Fibroblast of lung (primary cell): ENCODE results near the gene ELOF1. TPM values are rescaled to one million over a fixed set of nuclear protein-coding genes. Genes with fewer than 3 reads are reported as not detected.

Experiments
- DNase-seq, 2 donors: peaks; one replicate each; pipeline versions ENCODE4 v3.0.0 to v3.0.0-alpha.2; 2010; ENCODE audit warnings: low read depth in 2 of 2
- H2AFZ ChIP-seq: 2 replicates; pipeline ENCODE4 v1.5.1; 2012; ENCODE audit warnings: low read length, control low read depth, inconsistent platforms
- H3K27ac ChIP-seq: 2 replicates; pipeline ENCODE4 v1.5.1; 2011; ENCODE audit warnings: low read length, control low read depth; ENCODE audit not compliant: insufficient read depth
- H3K27me3 ChIP-seq: 2 replicates; pipeline ENCODE4 v1.5.1; 2011; ENCODE audit warnings: mild to moderate bottlenecking, low read length; ENCODE audit not compliant: control insufficient read depth, insufficient read depth
- H3K36me3 ChIP-seq: 2 replicates; pipeline ENCODE4 v1.5.1; 2011; ENCODE audit warnings: low read length; ENCODE audit not compliant: control insufficient read depth, insufficient read depth
- H3K4me1 ChIP-seq: 2 replicates; pipeline ENCODE4 v1.5.1; 2011; ENCODE audit warnings: low read length; ENCODE audit not compliant: control insufficient read depth, insufficient read depth; ENCODE audit errors: extremely low read depth
- H3K4me2 ChIP-seq: 2 replicates; pipeline ENCODE4 v1.5.1; 2011; ENCODE audit warnings: low read length, control low read depth; ENCODE audit not compliant: insufficient read depth; ENCODE audit errors: extremely low read depth
- H3K4me3 ChIP-seq, 4 experiments: fragments of 200-600 bp in 1 of 4; sonication (generic) in 1 of 4; replicated peaks in 1 of 4; 2 replicates each; pipeline ENCODE4 v1.5.1; 2011 to 2016; ENCODE audit warnings: low read length in 4 of 4, low read depth in 3 of 4, mild to moderate bottlenecking in 3 of 4, control low read depth in 2 of 4, inconsistent platforms in 1 of 4, mixed read lengths in 1 of 4; ENCODE audit not compliant: insufficient read depth in 1 of 4; ENCODE audit errors: control extremely low read depth in 1 of 4
- H3K79me2 ChIP-seq: 2 replicates; pipeline ENCODE4 v1.5.1; 2012; ENCODE audit warnings: mild to moderate bottlenecking, low read length, inconsistent platforms; ENCODE audit not compliant: control insufficient read depth, insufficient read depth
- H3K9ac ChIP-seq: 2 replicates; pipeline ENCODE4 v1.5.1; 2011; ENCODE audit warnings: mild to moderate bottlenecking, low read length, control low read depth; ENCODE audit not compliant: insufficient read depth
- H3K9me3 ChIP-seq: 2 replicates; pipeline ENCODE4 v1.5.1; 2012; ENCODE audit warnings: low read depth, low read length; ENCODE audit not compliant: control insufficient read depth, insufficient read depth
- H4K20me1 ChIP-seq: 2 replicates; pipeline ENCODE4 v1.5.1; 2011; ENCODE audit warnings: low read length; ENCODE audit not compliant: control insufficient read depth, insufficient read depth; ENCODE audit errors: extremely low read depth
- CTCF ChIP-seq, 2 donors: IDR thresholded peaks in 1 of 2; conservative IDR thresholded peaks in 1 of 2; 1 replicate in 1 of 2; 2 replicates in 1 of 2; pipeline ENCODE4 v1.5.1; 2011 to 2012; ENCODE audit warnings: low read length in 2 of 2, control low read depth in 1 of 2, inconsistent platforms in 1 of 2, low read depth in 1 of 2, mild to moderate bottlenecking in 1 of 2
- EZH2 ChIP-seq: IDR thresholded peaks from 2 replicates; pipeline ENCODE4 v1.5.1; 2012; ENCODE audit warnings: low read length, control low read depth, mild to moderate bottlenecking; ENCODE audit errors: missing control alignments
- polyA plus RNA-seq, 2 donors: library from polyadenylated mRNA; depleted of rRNA in 1 of 2; stranded (reverse) in 1 of 2; unstranded in 1 of 2; fragments of >200 nt; gene quantifications; 2 replicates each; pipeline ENCODE4 v1.2.1, GENCODE V29; 2011 to 2012; ENCODE audit warnings: missing spikeins in 1 of 2
- total RNA-seq: library from RNA; depleted of rRNA; stranded (reverse); fragments of >200 nt; gene quantifications from 2 replicates; pipeline ENCODE4 v1.2.1, GENCODE V29; 2014

ELOF1 gene
- total and polyA plus RNA-seq, 2 donors (not counting 1 experiment from before 2014, with no cell fraction given): 29.6 to 52.2 TPM

GRCh38 chr19:11530432-11530831 lies 28.6 kb downstream of the ELOF1 start:
- H3K9ac ChIP-seq: no peak overlapping the region
- TF ChIP-seq CTCF (conservative IDR thresholded peaks at IDR 0.05 in 1 of 2, IDR thresholded peaks at IDR 0.05 in 1 of 2; ENCODE audit: low read depth in 1 of 2, low read length in 2 of 2) (peak; percentile 24 to 32), EZH2 (no peak)
- no peaks in the 10 kb centered on the region for H3K36me3 ChIP-seq
- H3K9me3 ChIP-seq: no peaks in the 10 kb centered on the region
- no peak overlapping the region for H2AFZ ChIP-seq
- peak; percentile 82 to 84 for DNase-seq
- no peak overlapping the region for H3K27ac ChIP-seq
- no peaks in the 10 kb centered on the region for H4K20me1 ChIP-seq
- peaks cover 4% of the 10 kb centered on the region for H3K79me2 ChIP-seq
- no peaks in the 10 kb centered on the region for H3K27me3 ChIP-seq
- peaks cover 22% of the 10 kb centered on the region for H3K4me1 ChIP-seq
- H3K4me2 ChIP-seq: no peak overlapping the region
- H3K4me3 ChIP-seq: no peak overlapping the region

DNA sequence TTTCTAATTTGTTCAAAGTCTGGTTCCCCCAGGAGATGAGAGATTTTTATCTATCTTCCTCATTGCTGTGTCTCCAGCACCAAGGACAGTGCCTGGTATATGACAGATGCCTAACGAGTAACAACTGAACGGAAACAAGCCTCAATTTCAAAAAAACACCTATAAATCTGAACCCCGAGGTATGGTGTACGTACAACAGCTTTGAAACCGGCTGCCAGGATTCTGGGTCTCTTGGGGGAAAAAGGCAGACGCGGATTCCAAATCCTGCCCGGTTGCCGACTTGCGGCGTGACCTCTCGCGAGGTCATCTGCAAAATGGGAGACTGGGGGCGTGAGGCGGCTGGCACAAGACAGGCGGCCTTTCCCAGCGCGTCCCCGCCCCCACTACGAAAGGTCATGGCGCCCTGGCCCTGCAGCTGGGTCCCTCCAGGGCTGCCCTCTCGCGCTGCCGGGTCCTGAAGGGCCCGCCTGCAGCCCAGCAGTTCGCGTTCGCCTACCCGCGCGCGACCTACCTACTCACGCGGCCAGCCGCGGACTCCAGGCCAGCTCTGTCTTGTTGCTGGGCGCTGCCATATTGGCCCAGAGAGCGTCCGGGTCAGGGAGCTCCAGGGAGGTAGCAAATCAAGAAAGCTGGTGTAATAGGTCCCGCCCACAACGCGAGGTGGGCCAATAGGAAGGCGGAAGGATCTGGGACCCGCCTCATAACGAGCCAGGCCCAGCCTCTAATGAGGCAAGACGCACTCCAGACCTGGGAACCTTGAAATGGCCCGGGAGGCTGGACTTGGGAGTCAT lies 30.3 kb downstream of the ELOF1 start, which contains the start of gene ECSIT:
Gene ECSIT, minus strand, starts transcription at position 584 of the 791 bp plus-strand sequence. CDS start 9,964 bp downstream, outside the sequence.
- Histone ChIP-seq H4K20me1 (no peaks in the 10 kb centered on the region), H3K4me3 (peak within 1 kb of the TSS; percentile 64 to 86 (median 74)), H3K9ac (peak within 1 kb of the TSS; percentile 62), H3K27ac (peak within 1 kb of the TSS; percentile 46), H3K79me2 (peaks cover 4% of the 10 kb centered on the region), H3K4me1 (peaks cover 17% of the 10 kb centered on the region), H2AFZ (peak within 1 kb of the TSS; percentile 69), H3K27me3 (no peaks in the 10 kb centered on the region), H3K9me3 (no peaks in the 10 kb centered on the region), H3K36me3 (no peaks in the 10 kb centered on the region), H3K4me2 (peak within 1 kb of the TSS; percentile 94)
- no peak for TF ChIP-seq EZH2
- no peak for TF ChIP-seq CTCF (conservative IDR thresholded peaks at IDR 0.05 in 1 of 2, IDR thresholded peaks at IDR 0.05 in 1 of 2; ENCODE audit: low read depth in 1 of 2, low read length in 2 of 2)
- DNase-seq: peak; percentile 98

GRCh38 chr19:11519138-11519537 lies 39.9 kb downstream of the ELOF1 start:
- no peak overlapping the region for H3K4me3 ChIP-seq
- H3K27ac ChIP-seq: no peak overlapping the region
- H4K20me1 ChIP-seq: no peaks in the 10 kb centered on the region
- no peak for TF ChIP-seq EZH2
- no peak for TF ChIP-seq CTCF (conservative IDR thresholded peaks at IDR 0.05 in 1 of 2, IDR thresholded peaks at IDR 0.05 in 1 of 2; ENCODE audit: low read depth in 1 of 2, low read length in 2 of 2)
- no peak overlapping the region for H3K9ac ChIP-seq
- H3K27me3 ChIP-seq: no peaks in the 10 kb centered on the region
- H2AFZ ChIP-seq: no peak overlapping the region
- H3K36me3 ChIP-seq: no peaks in the 10 kb centered on the region
- no peak overlapping the region for H3K4me2 ChIP-seq
- H3K4me1 ChIP-seq: no peaks in the 10 kb centered on the region
- H3K9me3 ChIP-seq: no peaks in the 10 kb centered on the region
- no peaks in the 10 kb centered on the region for H3K79me2 ChIP-seq
- no peak for DNase-seq
